ENCODE measurements around the gene CABP5. TPM values are rescaled to one million over a fixed set of nuclear protein-coding genes. Genes with fewer than 3 reads are reported as not detected.
"Not testable (repeated sequence)": the region's sequence is repeated elsewhere in the genome, so short reads cannot be mapped to it uniquely, and the experiment has no call there.

CABP5 gene
- total RNA-seq: not detected in 2 replicates

- intact Hi-C loops (cut with micrococcal nuclease): no loop called here
Observed at GRCh38 chr19:48043675-48044258, at the start of gene CABP5. CABP5 (minus strand) TSS chr19:48044079; CDS start chr19:48043922, 157 bp downstream.

DNA sequence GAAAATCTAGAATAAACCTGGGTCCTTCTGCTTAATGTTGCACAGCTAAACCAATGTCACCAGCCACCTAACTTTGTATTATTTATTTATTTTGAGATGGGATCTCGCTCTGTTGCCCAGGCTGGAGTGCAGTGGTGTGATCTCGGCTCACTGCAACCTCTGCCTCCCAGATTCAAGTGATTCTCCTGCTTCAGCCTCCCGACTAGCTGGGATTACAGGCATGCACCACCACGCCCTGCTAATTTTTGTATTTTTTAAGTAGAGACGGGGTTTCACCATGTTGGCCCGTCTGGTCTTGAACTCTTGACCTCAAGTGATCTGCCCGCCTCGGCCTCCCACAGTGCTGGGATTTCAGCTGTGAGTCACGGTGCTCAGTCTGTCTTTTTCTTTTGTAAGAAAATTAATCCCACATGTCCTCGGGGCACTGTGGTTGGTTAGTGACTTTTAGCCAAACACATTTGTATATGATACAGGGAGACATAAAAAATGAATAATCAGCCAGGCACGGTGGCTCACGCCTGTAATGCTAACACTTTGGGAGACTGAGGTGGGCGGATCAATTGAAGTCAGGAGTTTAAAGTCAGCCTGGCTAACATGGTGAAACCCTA lies 47.3 kb upstream of the CABP5 start:
- intact Hi-C loops (cut with micrococcal nuclease): not testable (repeated sequence)

- intact Hi-C loops (cut with micrococcal nuclease): no loop called here
Observed at GRCh38 chr19:48090281-48090802, 46.5 kb upstream of the CABP5 start.

DNA sequence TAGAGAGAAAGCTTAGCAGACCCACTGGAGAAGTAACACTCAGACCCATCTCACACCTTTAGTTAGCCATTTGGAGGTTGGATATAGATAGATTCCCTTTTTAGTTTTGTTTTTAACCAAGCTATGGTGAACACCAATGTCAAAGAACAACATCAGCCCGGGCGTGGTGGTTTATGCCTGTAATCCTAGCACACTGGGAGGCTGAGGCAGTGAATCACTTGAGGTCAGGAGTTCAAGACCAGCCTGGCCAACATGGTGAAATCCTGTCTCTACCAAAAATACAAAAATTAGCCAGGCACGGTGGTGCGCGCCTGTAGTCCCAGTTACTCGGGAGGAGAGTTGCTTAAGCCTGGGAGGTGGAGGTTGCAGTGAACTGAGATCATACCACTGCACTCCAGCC lies 45.1 kb upstream of the CABP5 start:
- intact Hi-C loops (cut with micrococcal nuclease): not testable (repeated sequence)

GRCh38 chr19:48085904-48086864 lies 42.3 kb upstream of the CABP5 start:
- intact Hi-C loops (cut with micrococcal nuclease): no loop called here

DNA sequence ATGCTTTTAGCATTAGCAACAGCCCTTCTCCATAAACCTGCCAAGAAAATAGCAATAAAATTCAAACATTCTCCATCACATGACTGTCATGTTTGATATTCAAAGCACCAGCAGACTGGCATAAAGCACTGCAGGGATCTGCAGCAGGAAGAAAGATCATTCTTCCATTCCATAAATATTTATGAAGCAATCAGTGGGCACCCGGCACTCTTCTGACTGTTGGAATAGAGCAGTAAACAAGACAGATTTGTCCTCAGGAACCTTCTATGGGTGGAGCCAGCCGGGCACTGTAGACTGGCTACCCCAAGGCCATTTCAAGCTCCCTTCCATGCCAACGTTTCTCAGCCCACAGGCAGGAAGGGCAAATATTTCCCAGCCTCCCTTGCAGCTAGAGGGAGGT lies 41.2 kb upstream of the CABP5 start:
- intact Hi-C loops (cut with micrococcal nuclease): no loop called here

DNA sequence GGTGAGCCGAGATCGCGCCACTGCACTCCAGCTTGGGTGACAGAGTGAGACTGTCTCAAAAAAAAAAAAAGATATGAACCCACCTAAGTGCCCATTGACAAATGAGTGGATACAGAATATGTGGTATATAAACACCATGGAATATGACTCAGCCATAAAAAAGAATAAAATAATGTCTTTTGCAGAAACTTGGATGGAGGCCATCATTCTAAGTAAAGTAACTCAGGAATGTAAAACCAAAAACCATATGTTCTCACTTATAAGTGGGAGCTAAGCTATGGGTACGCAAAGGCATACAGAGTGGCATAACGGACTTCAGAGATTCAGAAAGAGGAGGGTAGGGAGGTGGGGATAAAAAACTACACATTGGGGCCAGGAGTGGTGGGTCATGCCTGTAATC lies 37.2 kb upstream of the CABP5 start:
- intact Hi-C loops (cut with micrococcal nuclease): no loop called here

GRCh38 chr19:48070177-48070769 lies 26.4 kb upstream of the CABP5 start:
- intact Hi-C loops (cut with micrococcal nuclease): not testable (repeated sequence)

DNA sequence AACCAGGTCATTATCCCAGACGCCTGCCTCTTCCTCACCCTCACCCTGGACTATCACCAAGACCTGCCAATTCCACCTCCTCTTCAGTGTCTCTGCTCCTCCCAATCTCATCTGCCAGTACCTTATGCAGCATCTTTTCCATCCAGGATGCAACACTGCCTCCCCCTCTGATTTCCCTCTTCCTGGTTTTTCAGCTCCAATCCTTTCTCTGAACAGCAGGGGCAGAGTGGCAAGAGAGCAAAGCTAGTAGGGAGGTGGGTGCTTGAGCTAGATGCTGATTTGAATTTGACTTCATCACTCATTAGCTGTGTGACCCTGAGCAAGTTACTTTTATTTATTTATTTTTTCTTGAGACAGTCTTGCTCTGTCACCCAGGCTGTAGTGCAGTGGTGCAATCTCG lies 25.6 kb upstream of the CABP5 start:
- intact Hi-C loops (cut with micrococcal nuclease): no loop called here

DNA sequence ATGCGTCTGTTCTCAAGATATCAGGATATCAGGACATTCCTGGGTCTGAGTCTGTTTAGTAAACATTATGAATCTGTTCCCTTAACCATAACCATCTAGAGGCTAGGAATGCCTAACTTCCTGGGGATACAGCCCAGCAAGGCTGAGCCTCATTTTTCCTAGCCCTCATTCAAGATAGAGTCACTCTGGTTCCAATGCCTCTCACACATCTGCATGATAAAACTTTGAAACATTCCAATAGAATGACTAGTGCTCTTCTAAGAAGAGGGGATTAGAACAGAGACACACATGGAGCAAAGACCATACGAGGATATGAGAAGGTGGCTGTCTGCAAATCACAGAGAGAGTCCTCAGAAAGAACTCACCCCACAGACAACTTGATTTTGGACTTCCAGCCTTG lies 20.6 kb upstream of the CABP5 start:
- intact Hi-C loops (cut with micrococcal nuclease): no loop called here

- intact Hi-C loops (cut with micrococcal nuclease): no loop called here
Observed at GRCh38 chr19:48061401-48062344, 17.8 kb upstream of the CABP5 start.

- intact Hi-C loops (cut with micrococcal nuclease): no loop called here
Observed at GRCh38 chr19:48060381-48060780, 16.5 kb upstream of the CABP5 start.

DNA sequence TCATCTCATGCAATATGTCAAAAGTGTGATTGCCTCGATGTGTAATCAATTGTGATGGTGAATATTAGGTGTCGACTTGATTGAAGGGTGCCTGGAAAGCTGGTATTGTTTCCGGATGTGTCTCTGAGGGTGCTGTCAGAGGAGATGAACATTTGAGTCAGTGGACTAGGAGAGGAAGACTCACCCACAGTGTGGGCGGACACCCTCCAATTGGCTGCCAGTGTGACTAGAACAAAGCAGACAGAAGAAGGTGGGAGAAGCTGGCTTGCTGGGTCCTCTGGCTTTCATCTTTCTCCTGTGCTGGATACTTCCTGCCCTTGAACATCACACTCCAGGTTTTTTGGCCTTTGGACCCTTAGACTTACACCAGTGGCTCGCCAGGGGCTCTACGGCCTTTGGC lies 15.5 kb upstream of the CABP5 start:
- intact Hi-C loops (cut with micrococcal nuclease): no loop called here

GRCh38 chr19:48053856-48054255 lies 10.0 kb upstream of the CABP5 start:
- intact Hi-C loops (cut with micrococcal nuclease): no loop called here

GRCh38 chr19:48053076-48053475 lies 9.2 kb upstream of the CABP5 start:
- intact Hi-C loops (cut with micrococcal nuclease): no loop called here

- intact Hi-C loops (cut with micrococcal nuclease): no loop called here
Observed at GRCh38 chr19:48051335-48052033, 7.6 kb upstream of the CABP5 start.

DNA sequence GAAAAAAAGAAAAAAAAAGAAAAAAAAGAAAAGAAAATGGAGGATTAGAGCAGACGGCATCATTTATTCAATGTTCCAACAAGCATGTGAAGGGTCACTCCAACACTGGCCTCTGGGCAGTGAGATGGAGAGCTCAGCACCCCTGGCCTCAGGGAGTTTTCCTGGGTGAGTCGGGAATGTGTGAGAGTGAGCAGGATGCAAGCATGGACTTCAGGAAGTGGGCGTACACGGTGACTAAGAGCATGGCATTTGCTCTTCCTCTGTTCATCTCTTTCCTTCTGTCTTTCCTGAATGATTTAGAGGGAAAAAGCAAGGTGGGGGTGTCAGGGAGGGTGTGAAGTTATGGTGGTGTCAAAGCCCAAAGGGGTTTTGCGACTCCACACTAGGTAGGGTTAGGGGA lies 682 bp upstream of the CABP5 start:
- intact Hi-C loops (cut with micrococcal nuclease): no loop called here

DNA sequence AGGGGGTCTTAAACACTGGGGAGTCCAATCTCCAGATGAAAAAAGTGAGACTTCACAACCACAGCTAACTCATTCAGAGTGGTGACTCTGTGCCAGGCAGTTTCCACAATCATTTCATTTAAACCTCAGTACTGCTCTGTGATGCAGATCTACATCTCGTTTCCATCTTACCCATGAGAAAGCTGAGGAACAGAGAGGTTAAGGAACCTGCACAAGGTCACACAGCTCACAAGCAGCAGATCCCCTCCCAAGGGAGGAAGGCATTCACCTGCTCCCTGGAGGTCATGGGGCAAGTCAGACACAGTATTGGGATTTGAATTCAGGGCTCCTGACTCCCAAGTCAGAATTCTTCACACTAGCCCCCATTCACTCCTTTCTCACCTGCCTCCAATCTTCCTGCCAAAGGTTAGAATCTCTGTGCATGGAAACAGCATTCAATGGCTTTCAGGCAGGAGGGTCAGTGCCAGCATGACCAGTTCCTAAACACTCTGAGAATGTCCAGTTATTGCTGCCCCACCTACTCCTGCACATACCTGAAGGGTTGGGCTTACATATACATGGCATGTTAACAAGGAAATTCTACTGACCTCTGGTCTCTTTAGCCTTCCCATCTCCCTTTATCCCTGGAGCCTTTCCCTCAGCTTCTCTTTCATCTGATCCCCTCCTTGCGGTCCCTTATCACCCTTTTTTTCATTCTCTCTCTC lies 1.9 kb downstream of the CABP5 start:
- intact Hi-C loops (cut with micrococcal nuclease): no loop called here

DNA sequence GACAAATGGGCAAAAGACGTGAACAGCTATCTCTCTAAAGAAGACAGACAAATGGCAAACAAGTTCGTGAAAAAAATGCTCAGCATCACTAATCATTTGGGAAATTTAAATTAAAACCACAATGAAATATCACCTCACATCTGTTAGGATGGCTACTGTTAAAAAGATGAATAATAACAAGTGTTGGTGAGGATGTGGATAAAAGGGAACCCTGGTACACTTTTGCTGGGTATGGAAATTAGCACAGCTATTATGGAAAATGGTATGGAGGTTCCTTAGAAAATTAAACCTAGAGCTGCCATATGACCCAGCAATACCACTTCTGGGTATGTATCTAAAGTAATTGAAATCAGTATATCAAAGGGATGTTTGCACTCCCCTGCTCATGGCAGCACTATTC lies 7.1 kb downstream of the CABP5 start:
- intact Hi-C loops (cut with micrococcal nuclease): no loop called here
